Body of pancreas (tissue), 4 donors: Measurements from ENCODE around the gene TCN1. TPM values are rescaled to one million over a fixed set of nuclear protein-coding genes. Genes with fewer than 3 reads are reported as not detected.
"Not testable (repeated sequence)": the region's sequence is repeated elsewhere in the genome, so short reads cannot be mapped to it uniquely, and the experiment has no call there.

Experiments used
- ATAC-seq: fragments of 150-250 bp; one replicate; pipeline ENCODE4 v1.9.1; 2016
- DNase-seq, 4 donors: peaks; one replicate each; pipeline ENCODE4 v3.0.0-alpha.2; 2019
- H3K27ac ChIP-seq, 4 donors: fragments of 200-600 bp; sonication (generic); 1 replicate in 3 of 4; 2 replicates in 1 of 4; pipeline versions ENCODE4 v1.5.1 to v1.6.1; 2016 to 2019; ENCODE audit warnings: mild to moderate bottlenecking in 1 of 4, mixed read lengths in 1 of 4, moderate library complexity in 1 of 4
- H3K27me3 ChIP-seq, 2 donors: fragments of 200-600 bp; sonication (generic); one replicate each; pipeline ENCODE4 v1.6.0; 2016; ENCODE audit warnings: mild to moderate bottlenecking in 1 of 2
- H3K36me3 ChIP-seq, 2 donors: fragments of 200-600 bp; sonication (generic); replicated peaks in 1 of 2; 2 replicates each; pipeline ENCODE4 v1.5.1; 2016; ENCODE audit warnings: low read depth in 2 of 2; ENCODE audit not compliant: insufficient read depth in 1 of 2
- H3K4me1 ChIP-seq: fragments of 200-600 bp; sonication (generic); one replicate; pipeline ENCODE4 v1.6.0; 2016
- H3K4me3 ChIP-seq, 2 donors: fragments of 200-600 bp; sonication (generic); 1 replicate in 1 of 2; 2 replicates in 1 of 2; pipeline ENCODE4 v1.5.1; 2016 to 2019
- H3K9me3 ChIP-seq, 3 donors: fragments of 200-600 bp; sonication (generic); 1 replicate in 2 of 3; 2 replicates in 1 of 3; pipeline ENCODE4 v1.5.1; 2016
- CTCF ChIP-seq, 7 experiments: fragments of 450-650 bp in 4 of 7; fragments of 200-600 bp in 3 of 7; sonication (generic) in 3 of 7; IDR thresholded peaks; one replicate each; pipeline ENCODE4 v1.5.1; 2016 to 2019; ENCODE audit warnings: antibody characterized with exemption in 7 of 7
- POLR2A ChIP-seq, 3 donors: fragments of 450-650 bp; IDR thresholded peaks; one replicate each; pipeline ENCODE4 v1.6.1; 2016; ENCODE audit warnings: antibody characterized with exemption in 3 of 3, mild to moderate bottlenecking in 2 of 3
- WGBS, 2 donors: methylation state at CpG; one replicate each; pipeline ENCODE4 v1.1.5; 2017; 5-methylcytosine and 5-hydroxymethylcytosine counted together
- intact Hi-C: fragments of 100-400 bp; cut with DNase I; formaldehyde crosslinking; loops from one replicate; pipeline ENCODE4 v1.15.1; 2023
- total RNA-seq, 2 donors: library from RNA; depleted of rRNA; stranded (reverse); fragments of >200 nt; gene quantifications; one replicate each; pipeline ENCODE4 v1.1.0, GENCODE V29; 2016

TCN1 gene
- total RNA-seq, 2 donors from 2014 or later: 1.3 TPM; not detected in 1

- Histone ChIP-seq H3K9me3 (no peaks in the 10 kb centered on the region), H3K4me1 (peaks cover 6% of the 10 kb centered on the region), H3K36me3 (no peaks in the 10 kb centered on the region), H3K27ac (no peak overlapping the region), H3K27me3 (no peaks in the 10 kb centered on the region), H3K4me3 (no peak overlapping the region)
- TF ChIP-seq POLR2A (IDR thresholded peaks at IDR 0.05) (no peak), CTCF (IDR thresholded peaks at IDR 0.05) (no peak)
- no peak for DNase-seq
- intact Hi-C loops: no loop called here
- no peak for ATAC-seq
- WGBS, 2 donors: 69 to 80% methylated on average over 3 of the region's 3 CpGs
Measured at GRCh38 chr11:59862252-59862651, 4.0 kb downstream of the TCN1 start.

GRCh38 chr11:59859673-59860072 is 6.6 kb downstream of the TCN1 start:
- H3K4me1 ChIP-seq: peaks cover 19% of the 10 kb centered on the region
- H3K36me3 ChIP-seq: no peaks in the 10 kb centered on the region
- no peak overlapping the region for H3K4me3 ChIP-seq
- TF ChIP-seq POLR2A (IDR thresholded peaks at IDR 0.05) (no peak), CTCF (IDR thresholded peaks at IDR 0.05) (no peak)
- H3K27me3 ChIP-seq: no peaks in the 10 kb centered on the region
- H3K9me3 ChIP-seq: no peaks in the 10 kb centered on the region
- ATAC-seq (no peak), DNase-seq (no peak)
- H3K27ac ChIP-seq: no peak overlapping the region
- intact Hi-C loops: no loop called here

GRCh38 chr11:59857439-59858434 is 8.6 kb downstream of the TCN1 start:
- Histone ChIP-seq H3K36me3 (no peaks in the 10 kb centered on the region), H3K27ac (no peak overlapping the region), H3K4me3 (no peak overlapping the region), H3K4me1 (peaks cover 19% of the 10 kb centered on the region), H3K27me3 (no peaks in the 10 kb centered on the region), H3K9me3 (no peaks in the 10 kb centered on the region)
- TF ChIP-seq POLR2A (IDR thresholded peaks at IDR 0.05) (no peak), CTCF (IDR thresholded peaks at IDR 0.05) (no peak)
- intact Hi-C loops: no loop called here
- WGBS, 2 donors: 60 to 61% methylated on average over 10 of the region's 10 CpGs
- ATAC-seq: peak; percentile 33
- DNase-seq: no peak

- no peaks in the 10 kb centered on the region for H3K36me3 ChIP-seq
- ATAC-seq: no peak
- 13 to 20% methylated on average over 2 of the region's 2 CpGs for WGBS, 2 donors
- H3K27me3 ChIP-seq: no peaks in the 10 kb centered on the region
- intact Hi-C loops: no loop called here
- peaks cover 23% of the 10 kb centered on the region for H3K4me1 ChIP-seq
- no peak overlapping the region for H3K27ac ChIP-seq
- no peak overlapping the region for H3K4me3 ChIP-seq
- peak in 1 of 4 donors; percentile 25 for DNase-seq
- TF ChIP-seq POLR2A (IDR thresholded peaks at IDR 0.05) (no peak), CTCF (IDR thresholded peaks at IDR 0.05) (no peak)
- no peaks in the 10 kb centered on the region for H3K9me3 ChIP-seq
Measured at GRCh38 chr11:59854871-59855270, 11.4 kb downstream of the TCN1 start.

- ATAC-seq, H3K9me3 ChIP-seq, H3K27me3 ChIP-seq, H3K36me3 ChIP-seq, H3K27ac ChIP-seq, DNase-seq, intact Hi-C loops, H3K4me3 ChIP-seq: not testable (repeated sequence)
- 84 to 86% methylated on average over 5 of the region's 5 CpGs for WGBS, 2 donors
- H3K4me1 ChIP-seq: peaks cover 26% of the 10 kb centered on the region
Measured at GRCh38 chr11:59851416-59851815, 14.9 kb downstream of the TCN1 start.

GRCh38 chr11:59849551-59849950 is 16.7 kb downstream of the TCN1 start:
- H3K9me3 ChIP-seq, ATAC-seq, H3K36me3 ChIP-seq, DNase-seq, intact Hi-C loops, H3K27me3 ChIP-seq, H3K4me3 ChIP-seq: not testable (repeated sequence)
- H3K4me1 ChIP-seq: peaks cover 15% of the 10 kb centered on the region
- peak overlapping the region in 3 of 4 donors; percentile 52 to 72 (median 54) for H3K27ac ChIP-seq
- 89 to 90% methylated on average over 2 of the region's 2 CpGs for WGBS, 2 donors
